H1 (cell line): ENCODE measurements around the gene CYP27C1. TPM values are rescaled to one million over a fixed set of nuclear protein-coding genes. Genes with fewer than 3 reads are reported as not detected.

Source experiments
- CTCF ChIA-PET: fragments of 300-600 bp; sonication (Branson Sonifier 250); formaldehyde crosslinking; loops from one replicate; lab custom pipeline; 2021; ENCODE audit not compliant: partially characterized antibody; lab: Charles Lee
- POLR2A ChIA-PET: fragments of 300-600 bp; sonication (Branson Sonifier 250); formaldehyde crosslinking; loops from one replicate; lab custom pipeline; 2021; ENCODE audit warnings: inconsistent platforms; ENCODE audit not compliant: partially characterized antibody; lab: Charles Lee
- DNase-seq, 2 experiments: peaks; one replicate each; pipeline versions ENCODE4 v3.0.0 to v3.0.0-alpha.2; 2010 to 2022; ENCODE audit warnings: low spot score in 2 of 2, low read depth in 1 of 2, mixed read lengths in 1 of 2
- FAIRE-seq: peaks from 2 replicates; lab custom pipeline; 2011; peaks lifted over from hg19 to GRCh38; lab: Jason Lieb, UNC
- H2AFZ ChIP-seq: 2 replicates; pipeline ENCODE4 v1.8.1; 2012; ENCODE audit warnings: low read length, inconsistent platforms
- H2AK5ac ChIP-seq: 2 replicates; pipeline ENCODE4 v1.6.1; 2013; ENCODE audit warnings: low read depth, low read length
- H2BK120ac ChIP-seq: replicated peaks from 2 replicates; pipeline ENCODE3; 2013; ENCODE audit warnings: low read depth, low read length, inconsistent platforms
- H2BK12ac ChIP-seq: 2 replicates; pipeline ENCODE4 v1.6.1; 2013; ENCODE audit warnings: low read depth, low read length
- H2BK15ac ChIP-seq: 2 replicates; pipeline ENCODE4 v1.6.1; 2013; ENCODE audit warnings: low read length
- H2BK20ac ChIP-seq: 2 replicates; pipeline ENCODE4 v1.6.1; 2013; ENCODE audit warnings: low read length
- H2BK5ac ChIP-seq: 2 replicates; pipeline ENCODE4 v1.6.1; 2013; ENCODE audit warnings: low read depth, low read length
- H3K14ac ChIP-seq: 2 replicates; pipeline ENCODE4 v1.6.1; 2013; ENCODE audit warnings: inconsistent platforms; ENCODE audit not compliant: insufficient read length
- H3K18ac ChIP-seq: 2 replicates; pipeline ENCODE4 v1.6.1; 2013; ENCODE audit warnings: low read length; ENCODE audit errors: extremely low read depth
- H3K23ac ChIP-seq: 2 replicates; pipeline ENCODE4 v1.6.1; 2013; ENCODE audit warnings: inconsistent platforms; ENCODE audit not compliant: insufficient read length
- H3K23me2 ChIP-seq: 2 replicates; pipeline ENCODE4 v1.6.1; 2013; ENCODE audit warnings: low read depth, low read length
- H3K27ac ChIP-seq: 2 replicates; pipeline ENCODE4 v1.6.1; 2011; ENCODE audit warnings: low read depth, low read length, inconsistent platforms
- H3K27me3 ChIP-seq, 4 experiments: replicated peaks in 1 of 4; 1 replicate in 1 of 4; 2 replicates in 3 of 4; pipeline versions ENCODE4 v1.6.1 to v1.8.1; 2011 to 2013; ENCODE audit warnings: low read length in 3 of 4, mild to moderate bottlenecking in 3 of 4, inconsistent platforms in 2 of 4, mixed read lengths in 2 of 4, moderate library complexity in 1 of 4; ENCODE audit not compliant: control insufficient read depth in 3 of 4, insufficient read depth in 3 of 4; ENCODE audit errors: extremely low read depth in 1 of 4
- H3K36me3 ChIP-seq, 4 experiments: 2 replicates each; pipeline versions ENCODE4 v1.6.1 to v1.8.1; 2011 to 2013; ENCODE audit warnings: mild to moderate bottlenecking in 4 of 4, low read length in 3 of 4, moderate library complexity in 2 of 4, control low read depth in 1 of 4, inconsistent platforms in 1 of 4; ENCODE audit not compliant: insufficient read depth in 4 of 4, control insufficient read depth in 2 of 4
- H3K4ac ChIP-seq: replicated peaks from 2 replicates; pipeline ENCODE3; 2013; ENCODE audit warnings: low read length, low read depth, mixed read lengths, inconsistent platforms; ENCODE audit not compliant: insufficient read length
- H3K4me1 ChIP-seq, 4 experiments: replicated peaks in 1 of 4; 1 replicate in 1 of 4; 2 replicates in 3 of 4; pipeline versions ENCODE4 v1.6.1 to v1.8.1; 2011 to 2013; ENCODE audit warnings: low read length in 3 of 4, inconsistent platforms in 2 of 4, mixed read lengths in 1 of 4; ENCODE audit not compliant: insufficient read depth in 4 of 4, control insufficient read depth in 3 of 4
- H3K4me2 ChIP-seq, 2 experiments: 2 replicates each; pipeline versions ENCODE4 v1.6.1 to v1.8.1; 2011 to 2013; ENCODE audit warnings: low read depth in 2 of 2, low read length in 2 of 2, control low read depth in 1 of 2, inconsistent platforms in 1 of 2, mild to moderate bottlenecking in 1 of 2; ENCODE audit not compliant: insufficient read depth in 1 of 2
- H3K4me3 ChIP-seq, 4 experiments: fragments of 200-600, 300-600 bp in 1 of 4; sonication (generic), shearing (Covaris generic), sonication (Bioruptor Twin) in 1 of 4; 2 replicates each; pipeline versions ENCODE4 v1.5.1 to v1.8.1; 2011 to 2016; ENCODE audit warnings: low read length in 4 of 4, low read depth in 3 of 4, control low read depth in 2 of 4, inconsistent platforms in 2 of 4, mild to moderate bottlenecking in 2 of 4, mixed read lengths in 1 of 4, moderate library complexity in 1 of 4; ENCODE audit not compliant: insufficient read depth in 2 of 4; ENCODE audit errors: extremely low read depth in 1 of 4
- H3K56ac ChIP-seq: replicated peaks from 2 replicates; pipeline ENCODE3; 2013; ENCODE audit warnings: low read depth, mild to moderate bottlenecking, mixed read lengths, low read length, inconsistent platforms; ENCODE audit not compliant: insufficient read length
- H3K79me1 ChIP-seq: 2 replicates; pipeline ENCODE4 v1.6.1; 2013; ENCODE audit warnings: low read depth, low read length, control low read depth
- H3K79me2 ChIP-seq, 2 experiments: 2 replicates each; pipeline versions ENCODE4 v1.6.1 to v1.8.1; 2012 to 2013; ENCODE audit warnings: low read length in 2 of 2, mild to moderate bottlenecking in 2 of 2, inconsistent platforms in 1 of 2; ENCODE audit not compliant: insufficient read depth in 2 of 2, control insufficient read depth in 1 of 2
- H3K9ac ChIP-seq, 4 experiments: replicated peaks in 1 of 4; 1 replicate in 1 of 4; 2 replicates in 3 of 4; pipeline versions ENCODE4 v1.6.1 to v1.8.1; 2011 to 2013; ENCODE audit warnings: low read depth in 3 of 4, low read length in 3 of 4, control low read depth in 2 of 4, mild to moderate bottlenecking in 2 of 4, moderate library complexity in 2 of 4, inconsistent platforms in 1 of 4; ENCODE audit errors: extremely low read depth in 1 of 4
- H3K9me3 ChIP-seq, 2 experiments: 2 replicates each; pipeline versions ENCODE4 v1.6.1 to v1.8.1; 2012 to 2013; ENCODE audit warnings: mild to moderate bottlenecking in 2 of 2, moderate library complexity in 2 of 2, control low read depth in 1 of 2, inconsistent platforms in 1 of 2, low read depth in 1 of 2, low read length in 1 of 2, mixed read lengths in 1 of 2; ENCODE audit not compliant: insufficient read depth in 2 of 2
- H4K20me1 ChIP-seq, 2 experiments: replicated peaks in 1 of 2; 2 replicates each; pipeline versions ENCODE3 to v1.8.1; 2011 to 2013; ENCODE audit warnings: inconsistent platforms in 2 of 2, low read length in 2 of 2, mild to moderate bottlenecking in 1 of 2; ENCODE audit not compliant: insufficient read depth in 2 of 2, control insufficient read depth in 1 of 2
- H4K5ac ChIP-seq: 2 replicates; pipeline ENCODE4 v1.6.1; 2013; ENCODE audit warnings: low read length, low read depth, mixed read lengths, inconsistent platforms; ENCODE audit not compliant: insufficient read length
- H4K8ac ChIP-seq: 2 replicates; pipeline ENCODE4 v1.8.0; 2013; ENCODE audit warnings: mild to moderate bottlenecking, moderate library complexity, low read length, inconsistent platforms; ENCODE audit not compliant: insufficient read depth; ENCODE audit errors: extremely low read depth
- H4K91ac ChIP-seq: replicated peaks from 2 replicates; pipeline ENCODE3; 2013; ENCODE audit warnings: low read length, mixed read lengths, inconsistent platforms; ENCODE audit not compliant: insufficient read length
- CHD1 ChIP-seq: IDR thresholded peaks from 2 replicates; pipeline ENCODE4 v1.6.1; 2012; ENCODE audit warnings: low read depth, low read length, improper control_type of control experiment
- CTBP2 ChIP-seq: IDR thresholded peaks from 2 replicates; pipeline ENCODE4 v1.7.0; 2011; ENCODE audit warnings: borderline replicate concordance, mild to moderate bottlenecking, moderate library complexity, mixed read lengths, low read length; ENCODE audit not compliant: insufficient read depth, insufficient read length
- GABPA ChIP-seq: IDR thresholded peaks from 2 replicates; pipeline ENCODE4 v1.6.1; 2011; ENCODE audit warnings: mild to moderate bottlenecking, low read length, moderate library complexity, borderline replicate concordance; ENCODE audit not compliant: insufficient read depth
- PHF8 ChIP-seq: fragments of 200-600 bp; sonication (generic); conservative IDR thresholded peaks from 2 replicates; pipeline ENCODE4 v1.7.1; 2012; ENCODE audit warnings: low read depth, mild to moderate bottlenecking, inconsistent platforms, low read length, moderate library complexity
- RBBP5 ChIP-seq: IDR thresholded peaks from 2 replicates; pipeline ENCODE4 v1.7.1; 2012; ENCODE audit warnings: low read depth, mild to moderate bottlenecking, inconsistent platforms, low read length, moderate library complexity, borderline replicate concordance
- RNF2 ChIP-seq: fragments of 200-900, 300-1000 bp; sonication (generic); IDR thresholded peaks from 2 replicates; pipeline ENCODE4 v1.7.1; 2016; ENCODE audit warnings: borderline replicate concordance, low read depth, mild to moderate bottlenecking, antibody characterized with exemption, low read length; ENCODE audit not compliant: poor library complexity, severe bottlenecking; ENCODE audit errors: missing control alignments
- RXRA ChIP-seq: IDR thresholded peaks from 2 replicates; pipeline ENCODE4 v1.6.1; 2011; ENCODE audit warnings: low read depth, mild to moderate bottlenecking, low read length, moderate library complexity; ENCODE audit not compliant: insufficient read depth
- ZNF274 ChIP-seq: IDR thresholded peaks from 2 replicates; pipeline ENCODE4 v1.7.0; 2012; ENCODE audit warnings: low read length, borderline replicate concordance; ENCODE audit errors: extremely low read depth
- WGBS, 2 experiments: shearing (Covaris generic) in 1 of 2; methylation state at CpG; one replicate each; pipeline versions ENCODE4 v1.1.6 to v1.1.7; 2013 to 2015; ENCODE audit warnings: low lambda C conversion rate in 2 of 2, mixed read lengths in 2 of 2, inconsistent platforms in 1 of 2, low coverage in 1 of 2, missing lambda C conversion rate in 1 of 2; ENCODE audit not compliant: insufficient replicate concordance in 2 of 2, insufficient coverage in 1 of 2, insufficient read length in 1 of 2; ENCODE audit errors: extremely low coverage in 1 of 2, missing lambda C conversion rate in 1 of 2; 5-methylcytosine and 5-hydroxymethylcytosine counted together
- polyA plus RNA-seq, 7 experiments: library from polyadenylated mRNA; depleted of rRNA in 3 of 7; stranded (reverse) in 5 of 7; unstranded in 2 of 7; fragments of >200 nt in 5 of 7; fragments of 200-250 nt in 2 of 7; gene quantifications; 1 replicate in 5 of 7; 2 replicates in 1 of 7; 4 replicates in 1 of 7; pipeline versions ENCODE4 v1.2.1 to v1.2.3, GENCODE V29; 2011 to 2013; ENCODE audit warnings: missing spikeins in 2 of 7, mixed read lengths in 2 of 7
- total RNA-seq: library from RNA; stranded (reverse); fragmentation: NEBNext Ultra II Directional; extraction: Animal tissue kit (Norgen Biotek cat#: 25700); gene quantifications from 2 replicates; pipeline ENCODE4 v1.2.1, GENCODE V29; 2021

CYP27C1 gene
- total and polyA plus RNA-seq, 2 of the 8 experiments (the other 6 are each of a cell fraction or from before 2014, with no cell fraction given): 1.3 to 3.2 TPM

GRCh38 chr2:127142663-127143630 lies 77.2 kb downstream of the CYP27C1 start:
- H4K5ac ChIP-seq: no peak overlapping the region
- H2AK5ac ChIP-seq: no peak overlapping the region
- no peaks in the 10 kb centered on the region for H4K20me1 ChIP-seq
- H3K9ac ChIP-seq: no peak overlapping the region
- 0 out of 7 replicates have a peak, but pooled peaks cover 0 to 2% (median 0%) of the 10 kb centered on the region in 4 experiments for H3K27me3 ChIP-seq
- H4K8ac ChIP-seq: no peak overlapping the region
- ChIA-PET CTCF (interaction anchor here (0.8 to 1.7 kb wide), 8 partner anchors 11 to 75 kb away, joined by 3 to 5 read pairs (median 4); no protein-coding TSS in a partner anchor), POLR2A (no interaction called here)
- H3K23ac ChIP-seq: no peak overlapping the region
- peak in 1 of 2 experiments; percentile 33 for DNase-seq
- 79% methylated on average over 4 of the region's 4 CpGs; no CpG with 5 or more reads in 1 of the 2 experiments for WGBS, 2 experiments
- no peak overlapping the region for H2BK12ac ChIP-seq
- H3K4me2 ChIP-seq: no peak overlapping the region
- no peak overlapping the region for H2BK15ac ChIP-seq
- H3K27ac ChIP-seq: no peak overlapping the region
- H3K14ac ChIP-seq: no peak overlapping the region
- H3K79me1 ChIP-seq: no peaks in the 10 kb centered on the region
- H3K9me3 ChIP-seq: 0 out of 4 replicates have a peak, but pooled peaks cover 0 to 6% of the 10 kb centered on the region in 2 experiments
- H4K91ac ChIP-seq: no peak overlapping the region
- H2AFZ ChIP-seq: 0 out of 2 replicates have a peak overlapping the region, but pooled peaks have one; percentile 5
- no peak overlapping the region for H3K4me3 ChIP-seq
- no peak overlapping the region for H2BK20ac ChIP-seq
- H3K56ac ChIP-seq: no peak overlapping the region
- H2BK5ac ChIP-seq: no peak overlapping the region
- H2BK120ac ChIP-seq: no peak overlapping the region
- H3K18ac ChIP-seq: no peak overlapping the region
- no peak for FAIRE-seq
- H3K23me2 ChIP-seq: no peaks in the 10 kb centered on the region
- no peaks in the 10 kb centered on the region for H3K79me2 ChIP-seq
- 0 out of 7 replicates have a peak, but pooled peaks cover 0 to 1% (median 0%) of the 10 kb centered on the region in 4 experiments for H3K4me1 ChIP-seq
- H3K36me3 ChIP-seq: no peaks in the 10 kb centered on the region
- H3K4ac ChIP-seq: no peak overlapping the region
- TF ChIP-seq CTBP2 (no peak), ZNF274 (no peak), RNF2 (no peak), RBBP5 (no peak), RXRA (no peak), GABPA (no peak), PHF8 (no peak), CHD1 (no peak)
